ENCODE data around the gene BTBD3. TPM values are rescaled to one million over a fixed set of nuclear protein-coding genes. Genes with fewer than 3 reads are reported as not detected.

BTBD3 gene
- total and polyA plus RNA-seq, 7 donors = 14.6 to 47.6 (median 26.8) TPM

- Histone ChIP-seq H3K4me1 (no peaks in the 10 kb centered on the region), H3K4me3 (no peak overlapping the region), H3K27me3 (no peaks in the 10 kb centered on the region), H3K36me3 (no peaks in the 10 kb centered on the region), H3K27ac (no peak overlapping the region), H3K9me3 (no peaks in the 10 kb centered on the region)
- intact Hi-C loops (cut with DNase I) = no loop called here
- 57 to 76% methylated on average over 3 of the region's 3 CpGs for WGBS, 2 donors
- no peak for DNase-seq
- TF ChIP-seq CTCF (IDR thresholded peaks at IDR 0.05) (no peak), POLR2A (IDR thresholded peaks at IDR 0.05) (no peak), EP300 (IDR thresholded peaks at IDR 0.05) (no peak), POLR2AphosphoS5 (IDR thresholded peaks at IDR 0.05) (no peak)
These were observed 52.6 kb downstream of the BTBD3 start for GRCh38 chr20:11970243-11970836.

- Histone ChIP-seq H3K27me3 (no peaks in the 10 kb centered on the region), H3K4me3 (no peak overlapping the region), H3K27ac (no peak overlapping the region), H3K9me3 (no peaks in the 10 kb centered on the region), H3K36me3 (no peaks in the 10 kb centered on the region), H3K4me1 (no peaks in the 10 kb centered on the region)
- 90 to 93% methylated on average over 2 of the region's 2 CpGs for WGBS, 2 donors
- TF ChIP-seq POLR2AphosphoS5 (IDR thresholded peaks at IDR 0.05) (no peak), POLR2A (IDR thresholded peaks at IDR 0.05) (no peak), EP300 (IDR thresholded peaks at IDR 0.05) (no peak), CTCF (IDR thresholded peaks at IDR 0.05) (no peak)
- DNase-seq = no peak
- intact Hi-C loops (cut with DNase I) = no loop called here
These were observed 54.8 kb downstream of the BTBD3 start for GRCh38 chr20:11972478-11972877.
